Stimulated activated CD4-positive, alpha-beta T cell treated with anti-CD3 and anti-CD28 coated beads, Interleukin-1b, Interleukin-23, amount 100 ng/mL, for 24 hours (primary cell): ENCODE data around the gene ADAM12.

Experiments used
- DNase-seq, 4 experiments: peaks; one replicate each; pipeline ENCODE4 v3.0.0-alpha.2; 2020; ENCODE audit warnings: low read depth in 4 of 4, low spot score in 1 of 4

The ADAM12 gene

GRCh38 chr10:126324826-126325225 lies 63.5 kb downstream of the ADAM12 start:
- no peak for DNase-seq

DNA sequence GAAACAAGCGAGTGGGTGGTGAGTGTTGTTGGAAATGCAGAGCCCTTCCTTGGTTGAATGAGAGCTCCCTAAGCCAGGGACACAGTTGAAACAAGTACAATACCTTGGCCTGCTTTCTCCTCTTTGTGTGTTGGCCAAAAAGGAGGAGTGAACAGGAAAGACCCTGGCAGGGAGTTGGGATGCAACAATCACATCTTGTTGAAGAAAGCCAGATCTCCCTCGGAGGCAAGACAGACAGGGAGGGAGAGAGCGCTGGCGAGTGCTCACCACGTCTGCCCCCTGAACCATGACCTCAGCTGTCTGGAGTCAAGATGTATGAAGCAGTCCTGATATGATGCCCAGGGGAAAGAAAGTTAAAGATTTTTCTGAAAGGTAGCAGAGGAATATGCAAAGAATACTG lies 66.8 kb downstream of the ADAM12 start:
- DNase-seq, result no peak

DNA sequence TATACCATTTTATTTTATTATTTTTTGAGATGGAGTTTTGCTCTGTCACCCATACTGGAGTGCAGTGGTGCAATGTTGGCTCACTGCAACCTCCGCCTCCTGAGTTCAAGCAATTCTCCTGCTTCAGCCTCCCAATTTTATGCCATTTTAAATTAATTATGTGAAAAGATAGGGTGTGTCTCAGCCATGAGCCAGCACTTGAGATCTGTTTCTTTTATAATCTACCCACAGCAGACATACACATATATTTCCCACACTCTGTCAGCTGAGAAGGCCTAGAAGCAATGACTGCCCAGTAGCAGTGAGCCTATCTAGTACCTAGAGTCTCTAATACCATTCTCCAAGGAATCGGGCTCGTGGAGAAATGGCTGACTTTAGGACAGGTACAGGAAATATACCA lies 70.5 kb downstream of the ADAM12 start:
- DNase-seq, result no peak

DNA sequence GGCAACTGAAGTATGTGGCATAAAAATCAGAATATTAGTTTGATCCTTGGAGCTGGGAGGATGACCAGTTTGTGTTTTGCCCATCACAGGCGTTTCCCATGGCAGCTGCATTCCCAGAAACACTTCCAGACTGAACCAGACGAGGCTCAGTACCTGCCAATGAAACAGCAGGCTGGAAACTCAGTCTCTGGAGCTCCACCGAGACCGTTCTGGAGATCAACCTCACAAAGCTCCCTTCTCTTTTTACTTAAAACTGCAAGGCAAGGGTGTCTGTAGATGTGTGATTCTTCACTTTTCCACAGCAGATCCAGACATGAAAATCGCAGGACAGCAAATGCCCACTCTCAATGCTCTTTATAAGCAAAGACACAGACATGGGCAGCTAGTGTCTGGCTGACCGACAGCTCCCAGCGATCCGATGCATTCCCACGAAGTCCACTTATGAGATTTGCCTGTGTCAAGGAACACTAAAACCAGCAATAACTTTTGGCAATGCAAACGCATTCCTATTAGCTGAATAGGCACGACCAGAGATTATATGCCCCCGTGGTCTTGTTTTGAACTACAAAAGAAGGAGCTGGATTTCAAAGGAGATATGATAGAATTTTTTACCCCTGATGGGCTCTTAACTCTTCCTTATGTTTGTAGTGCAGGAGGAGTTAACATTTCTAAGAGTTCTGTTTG lies 72.6 kb downstream of the ADAM12 start:
- DNase-seq, result no peak

GRCh38 chr10:126314863-126315493 lies 73.3 kb downstream of the ADAM12 start:
- no peak for DNase-seq

GRCh38 chr10:126312167-126312566 lies 76.1 kb downstream of the ADAM12 start:
- DNase-seq, result no peak

- no peak for DNase-seq
Measured at GRCh38 chr10:126309228-126309883, 78.9 kb downstream of the ADAM12 start.

- DNase-seq, result no peak
Measured at GRCh38 chr10:126302826-126303665, 85.2 kb downstream of the ADAM12 start.

DNA sequence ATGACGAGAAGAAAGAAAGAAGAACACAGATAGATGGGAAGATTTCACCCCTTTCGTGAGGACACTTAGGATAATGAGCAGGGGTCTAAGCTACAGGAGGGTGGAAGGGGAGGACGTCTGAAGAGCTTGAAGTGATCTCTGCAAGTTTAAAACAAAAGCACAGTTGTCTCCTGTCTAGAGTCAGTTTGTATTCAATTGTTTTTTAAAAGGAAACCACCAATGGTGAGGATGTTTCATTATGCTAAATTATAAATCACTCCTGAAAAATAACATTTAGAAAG lies 85.9 kb downstream of the ADAM12 start:
- DNase-seq, result no peak

DNA sequence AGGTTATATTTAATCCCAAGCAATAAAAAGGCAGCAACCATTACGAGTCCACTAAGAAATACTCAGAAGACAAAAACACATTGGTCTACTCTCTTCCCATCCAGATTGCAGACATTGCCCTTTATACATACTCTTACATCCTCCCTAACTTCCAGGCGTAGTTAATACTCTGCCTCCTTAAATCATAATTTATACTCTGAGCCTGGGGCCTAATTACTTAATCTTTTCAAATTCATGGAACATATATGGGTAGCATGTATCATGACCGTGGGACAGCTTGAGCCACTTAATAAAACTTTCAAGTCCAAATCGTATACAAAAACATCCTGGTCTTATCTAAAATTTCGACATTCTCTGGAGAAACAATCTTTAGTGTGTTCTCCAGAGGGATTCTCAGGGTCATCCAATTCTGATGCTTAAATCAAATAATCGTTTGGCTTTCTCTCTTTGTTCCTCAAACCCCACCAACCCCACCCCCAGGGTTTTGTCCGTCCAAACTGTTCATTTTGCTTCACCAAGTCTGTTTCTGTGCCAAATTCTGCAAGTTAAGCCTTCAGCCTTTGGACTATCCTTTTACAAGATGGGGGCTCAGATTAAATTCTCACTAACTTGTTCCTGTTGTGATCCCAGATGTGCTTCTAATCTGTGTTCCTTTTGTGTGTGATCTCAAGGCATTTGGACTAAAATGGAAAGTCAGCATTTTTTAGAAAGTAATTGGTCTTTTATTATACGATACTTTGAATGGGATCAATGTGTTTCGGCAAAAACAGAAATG lies 86.4 kb downstream of the ADAM12 start:
- DNase-seq, result no peak

- DNase-seq, result no peak
Measured at GRCh38 chr10:126294451-126294850, 93.8 kb downstream of the ADAM12 start.

DNA sequence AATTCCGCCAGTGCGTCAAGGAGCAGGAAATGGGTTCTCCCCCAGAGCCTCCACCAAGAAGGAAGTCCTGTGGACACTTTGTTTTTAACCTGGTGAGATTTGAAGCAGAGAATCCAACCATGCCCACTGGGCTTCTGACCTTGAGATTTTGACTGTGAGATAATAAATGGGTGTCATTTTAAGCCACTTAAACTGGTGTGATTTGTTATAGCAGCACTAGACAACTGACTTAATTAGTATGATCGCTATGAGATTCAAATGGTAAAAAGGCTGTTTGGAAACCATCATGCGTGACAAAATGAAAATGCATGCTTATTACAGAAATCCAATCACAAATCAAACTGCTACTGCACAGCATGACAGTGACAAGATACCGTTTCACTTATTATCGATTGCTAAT lies 98.0 kb downstream of the ADAM12 start:
- DNase-seq, result no peak

GRCh38 chr10:126288547-126289493 lies 99.5 kb downstream of the ADAM12 start:
- no peak for DNase-seq

DNA sequence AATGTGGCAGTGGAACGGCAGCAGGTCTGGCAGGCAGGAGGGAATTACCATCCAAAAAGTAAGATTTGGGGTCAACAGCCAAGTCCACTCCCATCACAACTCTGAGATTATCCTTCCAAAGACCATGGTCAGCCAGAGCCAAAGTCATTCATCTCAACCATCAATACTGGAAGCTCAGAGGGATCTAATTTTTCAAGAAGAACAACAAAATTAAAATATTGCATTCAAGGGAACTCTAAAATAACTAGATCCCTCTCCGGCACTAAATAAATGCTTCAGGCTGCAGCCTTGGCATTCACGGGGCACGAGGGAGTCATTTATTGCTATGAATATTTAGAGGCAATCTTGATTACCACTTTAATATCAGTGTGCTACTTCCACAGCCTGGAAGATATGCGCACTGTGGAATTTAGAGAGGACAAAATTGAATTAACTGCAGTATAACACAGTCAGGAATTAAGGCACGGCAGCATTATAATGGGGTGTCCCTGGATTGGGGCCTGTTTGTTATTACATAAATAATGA lies 102.0 kb downstream of the ADAM12 start:
- no peak for DNase-seq

- no peak for DNase-seq
Measured at GRCh38 chr10:126283307-126283706, 105.0 kb downstream of the ADAM12 start.

- DNase-seq, result no peak
Measured at GRCh38 chr10:126278851-126279250, 109.4 kb downstream of the ADAM12 start.

DNA sequence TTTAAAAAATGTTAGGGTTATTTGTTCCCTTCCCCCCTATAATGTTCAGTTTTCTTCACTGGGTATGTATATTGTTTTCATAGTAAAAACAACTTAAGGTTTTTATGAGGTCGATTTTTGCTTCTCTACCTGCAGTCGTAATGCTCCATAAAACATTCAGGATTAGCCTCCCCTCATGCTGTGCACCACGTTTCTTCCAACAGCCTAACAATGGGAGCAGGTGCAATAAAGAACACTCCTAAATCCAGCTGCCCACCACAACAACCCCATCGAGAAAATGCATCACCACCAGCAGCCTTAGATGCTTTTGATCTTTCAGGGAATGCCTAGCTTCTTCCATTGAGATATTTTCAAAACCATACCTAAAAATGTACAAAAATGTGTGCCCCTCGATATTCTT lies 111.1 kb downstream of the ADAM12 start:
- DNase-seq, result no peak

DNA sequence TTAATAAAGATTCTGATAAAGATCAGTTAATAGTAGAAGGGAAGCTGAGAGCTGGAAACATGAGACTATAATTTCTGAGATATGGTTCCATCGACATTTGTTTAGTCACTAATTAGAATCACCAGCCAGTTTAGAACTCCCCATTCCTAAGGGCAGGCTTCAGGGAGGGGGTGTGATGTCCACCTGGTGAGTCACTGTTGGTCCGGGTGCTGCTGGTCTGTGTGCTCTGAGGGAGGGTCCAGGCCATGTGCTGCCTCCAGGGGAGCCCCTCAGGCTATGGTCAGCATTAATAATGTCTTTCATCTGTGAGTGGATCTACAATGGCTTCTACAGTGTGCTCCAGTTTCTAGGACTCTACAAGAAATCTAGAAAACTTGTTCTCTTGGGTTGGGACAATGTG lies 115.8 kb downstream of the ADAM12 start:
- no peak for DNase-seq

DNA sequence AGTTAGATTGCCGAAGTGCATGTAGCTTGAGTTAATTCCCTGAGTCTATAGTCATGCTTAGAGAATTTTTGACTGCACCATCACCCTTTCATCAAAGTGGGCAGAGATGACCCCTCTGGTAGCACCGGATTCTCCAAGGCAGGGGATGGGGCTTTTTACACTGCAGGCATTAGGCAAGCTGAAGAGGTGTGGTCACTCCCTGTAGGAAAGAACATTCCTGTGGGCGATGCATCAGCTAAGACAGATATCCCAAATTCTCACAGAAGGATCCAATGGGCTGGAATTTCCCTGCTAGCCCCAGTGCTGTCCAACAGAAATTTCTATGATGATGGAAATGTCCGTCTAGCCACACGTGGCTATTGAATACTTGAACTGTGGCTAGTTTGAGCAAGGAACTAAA lies 118.2 kb downstream of the ADAM12 start:
- no peak for DNase-seq
